B cell (primary cell): Measurements from ENCODE around the gene RRP12. TPM values are rescaled to one million over a fixed set of nuclear protein-coding genes. Genes with fewer than 3 reads are reported as not detected.

Experiments
- ATAC-seq: fragments of 200-7000 bp; cut with Tn5 transposase; one replicate; pipeline ENCODE4 v1.10.0; 2021; ENCODE audit warnings: low read depth, mild to moderate bottlenecking, moderate number of reproducible peaks, moderate library complexity
- CTCF ChIA-PET: fragments of 350-600 bp; sonication (Branson Sonifier 250); formaldehyde crosslinking; loops from one replicate; lab custom pipeline; 2021; ENCODE audit warnings: antibody characterized with exemption, inconsistent platforms; lab: Charles Lee
- POLR2A ChIA-PET: fragments of 350-600 bp; sonication (Branson Sonifier 250); formaldehyde crosslinking; loops from one replicate; lab custom pipeline; 2021; ENCODE audit warnings: antibody characterized with exemption; lab: Charles Lee
- DNase-seq: peaks from one replicate; pipeline ENCODE4 v3.0.0; 2013
- H2AFZ ChIP-seq: 2 replicates; pipeline ENCODE4 v1.6.1; 2012; ENCODE audit warnings: mild to moderate bottlenecking, low read depth, low read length; ENCODE audit not compliant: insufficient read depth, poor library complexity, severe bottlenecking
- H3K27ac ChIP-seq, 2 donors: 1 replicate in 1 of 2; 2 replicates in 1 of 2; pipeline ENCODE4 v1.5.1; 2012 to 2013; ENCODE audit warnings: low read length in 2 of 2, mild to moderate bottlenecking in 2 of 2, moderate library complexity in 1 of 2
- H3K27me3 ChIP-seq, 4 experiments: fragments of 200-600 bp in 1 of 4; sonication (generic) in 1 of 4; replicated peaks in 1 of 4; 1 replicate in 2 of 4; 2 replicates in 2 of 4; pipeline versions ENCODE4 v1.6.1 to v1.7.0; 2013 to 2016; ENCODE audit warnings: low read length in 3 of 4, mild to moderate bottlenecking in 2 of 4, mixed read lengths in 1 of 4, moderate library complexity in 1 of 4; ENCODE audit not compliant: insufficient read depth in 4 of 4, control insufficient read depth in 3 of 4; ENCODE audit errors: control extremely low read depth in 1 of 4
- H3K36me3 ChIP-seq, 2 experiments: replicated peaks in 1 of 2; 1 replicate in 1 of 2; 2 replicates in 1 of 2; pipeline versions ENCODE4 v1.6.1 to v1.7.1; 2013; ENCODE audit warnings: low read length in 1 of 2; ENCODE audit not compliant: insufficient read depth in 2 of 2, control insufficient read depth in 1 of 2; ENCODE audit errors: control extremely low read depth in 1 of 2, extremely low read depth in 1 of 2
- H3K4me1 ChIP-seq, 2 donors: fragments of 200-600 bp in 1 of 2; sonication (generic) in 1 of 2; 1 replicate in 1 of 2; 2 replicates in 1 of 2; pipeline versions ENCODE4 v1.5.1 to v1.6.1; 2013 to 2017; ENCODE audit warnings: low read length in 2 of 2; ENCODE audit not compliant: control insufficient read depth in 2 of 2, insufficient read depth in 2 of 2
- H3K4me2 ChIP-seq: replicated peaks from 2 replicates; pipeline ENCODE3; 2012; ENCODE audit warnings: mild to moderate bottlenecking, low read depth, low read length; ENCODE audit not compliant: poor library complexity, severe bottlenecking
- H3K4me3 ChIP-seq, 5 experiments: fragments of 200-600 bp in 1 of 5; sonication (generic) in 1 of 5; 1 replicate in 3 of 5; 2 replicates in 2 of 5; pipeline versions ENCODE4 v1.5.1 to v1.7.0; 2011 to 2016; ENCODE audit warnings: low read length in 4 of 5, mild to moderate bottlenecking in 4 of 5, low read depth in 2 of 5, control low read depth in 1 of 5, moderate library complexity in 1 of 5; ENCODE audit not compliant: insufficient read depth in 1 of 5; ENCODE audit errors: control extremely low read depth in 1 of 5, extremely low read depth in 1 of 5
- H3K79me2 ChIP-seq: fragments of 200-600 bp; sonication (generic); one replicate; pipeline ENCODE4 v1.6.0; 2016; ENCODE audit warnings: low read length; ENCODE audit not compliant: control insufficient read depth, insufficient read depth
- H3K9ac ChIP-seq: fragments of 200-600 bp; sonication (generic); 2 replicates; pipeline ENCODE4 v1.6.1; 2017; ENCODE audit warnings: mild to moderate bottlenecking, low read length, moderate library complexity
- H3K9me3 ChIP-seq, 3 donors: one replicate each; pipeline versions ENCODE4 v1.6.1 to v1.7.1; 2013; ENCODE audit warnings: low read length in 2 of 3; ENCODE audit not compliant: control insufficient read depth in 2 of 3, insufficient read depth in 1 of 3; ENCODE audit errors: control extremely low read depth in 1 of 3
- H4K20me1 ChIP-seq: 2 replicates; pipeline ENCODE4 v1.6.0; 2012; ENCODE audit warnings: mild to moderate bottlenecking, low read length; ENCODE audit not compliant: insufficient read depth, control insufficient read depth, poor library complexity, severe bottlenecking
- H3K27ac Mint-ChIP-seq: one replicate; pipeline ENCODE4 v1.8.0; 2021; ENCODE audit warnings: mixed read lengths
- H3K27me3 Mint-ChIP-seq: one replicate; pipeline ENCODE4 v1.8.0; 2021; ENCODE audit warnings: mixed read lengths
- H3K4me1 Mint-ChIP-seq: one replicate; pipeline ENCODE4 v1.8.0; 2021; ENCODE audit warnings: mixed read lengths
- H3K4me3 Mint-ChIP-seq: one replicate; pipeline ENCODE4 v1.8.0; 2021; ENCODE audit warnings: mixed read lengths
- H3K9me3 Mint-ChIP-seq: one replicate; pipeline ENCODE4 v1.8.0; 2022; ENCODE audit warnings: mixed read lengths; ENCODE audit not compliant: insufficient read depth
- CTCF ChIP-seq: fragments of 200-600 bp; IDR thresholded peaks from one replicate; pipeline ENCODE4 v1.8.0; 2022; ENCODE audit warnings: antibody characterized with exemption, mild to moderate bottlenecking
- EZH2 ChIP-seq: IDR thresholded peaks from 2 replicates; pipeline ENCODE4 v1.6.1; 2012; ENCODE audit warnings: borderline replicate concordance, low read depth, mild to moderate bottlenecking, moderate library complexity, low read length; ENCODE audit not compliant: insufficient read depth, poor library complexity, severe bottlenecking
- WGBS: methylation state at CpG from one replicate; pipeline ENCODE4 v1.1.5; 2013; ENCODE audit warnings: missing lambda C conversion rate; ENCODE audit not compliant: insufficient coverage; 5-methylcytosine and 5-hydroxymethylcytosine counted together
- intact Hi-C: fragments of 100-400 bp; cut with micrococcal nuclease; formaldehyde crosslinking; loops from one replicate; pipeline ENCODE4 v1.10.0; 2022
- polyA plus RNA-seq: library from polyadenylated mRNA; depleted of rRNA; stranded (reverse); fragments of >200 nt; gene quantifications from 2 replicates; pipeline ENCODE4 v1.2.3, GENCODE V29; 2012
- total RNA-seq, 2 donors: library from RNA; stranded (reverse); fragments of 120-200 nt in 1 of 2; gene quantifications; 1 replicate in 1 of 2; 2 replicates in 1 of 2; pipeline versions ENCODE4 v1.2.3 to v1.2.4, GENCODE V29; 2013 to 2022

RRP12 gene
- total and polyA plus RNA-seq, 2 donors (not counting 1 experiment from before 2014, with no cell fraction given) = 19.3 to 35.7 TPM

GRCh38 chr10:97319671-97320479 is 81.3 kb downstream of the RRP12 start:
- Histone ChIP-seq H3K36me3 (no peaks in the 10 kb centered on the region), H3K79me2 (peaks cover 29% of the 10 kb centered on the region), H3K4me2 (peak overlapping the region; percentile 89), H3K9me3 (no peaks in the 10 kb centered on the region), H3K4me3 (peak overlapping the region; percentile 50 to 86 (median 79)), H4K20me1 (peaks cover 19% of the 10 kb centered on the region), H3K9ac (peak overlapping the region; percentile 97), H3K27me3 (no peaks in the 10 kb centered on the region), H2AFZ (peak overlapping the region; percentile 87), H3K4me1 (peaks cover 18 to 28% of the 10 kb centered on the region in 2 donors), H3K27ac (peak overlapping the region; percentile 36 to 58)
- Mint-ChIP-seq H3K27ac (peak overlapping the region; percentile 96), H3K9me3 (no peaks in the 10 kb centered on the region), H3K4me3 (peak overlapping the region; percentile 95), H3K27me3 (no peaks in the 10 kb centered on the region), H3K4me1 (peaks cover 33% of the 10 kb centered on the region)
- under 1% methylated on average over 83 of the region's 83 CpGs for WGBS
- CTCF ChIA-PET = interaction anchor here (1.1 to 2.6 kb wide), 11 partner anchors 9 to 84 kb away, joined by 3 to 31 read pairs (median 5); partner anchors contain the start of genes FRAT2 and RRP12
- ATAC-seq = peak; percentile 60
- intact Hi-C loops = loop anchor here (1.0 to 2.0 kb wide), 3 partner anchors 13 to 41 kb away; partner anchors contain the start of gene ARHGAP19
- POLR2A ChIA-PET = interaction anchor here (0.6 to 2.6 kb wide), 3 partner anchors 13 to 81 kb away, joined by 3 to 32 read pairs (median 12); partner anchors contain the start of genes FRAT2 and RRP12
- peak; percentile 85 for DNase-seq
- TF ChIP-seq EZH2 = no peak
- no peak for TF ChIP-seq CTCF
